Parathyroid adenoma (tissue), 2 donors: ENCODE measurements around the gene SYT11.

Source experiments
- H2AFZ ChIP-seq: fragments of 300-600 bp; sonication (generic); one replicate; pipeline ENCODE4 v1.7.0; 2017; ENCODE audit warnings: antibody characterized with exemption, mild to moderate bottlenecking
- H3K27ac ChIP-seq: fragments of 300-600 bp; sonication (generic); one replicate; pipeline ENCODE4 v1.7.0; 2017
- H3K27me3 ChIP-seq: fragments of 300-600 bp; sonication (generic); one replicate; pipeline ENCODE4 v1.7.0; 2017; ENCODE audit warnings: low read length; ENCODE audit not compliant: control insufficient read depth, insufficient read depth
- H3K36me3 ChIP-seq: fragments of 300-600 bp; sonication (generic); one replicate; pipeline ENCODE4 v1.7.0; 2017; ENCODE audit warnings: low read length; ENCODE audit not compliant: control insufficient read depth, insufficient read depth
- H3K4me1 ChIP-seq: fragments of 300-600 bp; sonication (generic); one replicate; pipeline ENCODE4 v1.7.0; 2017; ENCODE audit warnings: control low read depth
- H3K4me2 ChIP-seq: fragments of 300-600 bp; sonication (generic); one replicate; pipeline ENCODE4 v1.7.0; 2017; ENCODE audit warnings: low read length
- H3K4me3 ChIP-seq: fragments of 300-600 bp; sonication (generic); one replicate; pipeline ENCODE4 v1.7.0; 2017; ENCODE audit warnings: low read depth, low read length
- H3K79me2 ChIP-seq: fragments of 300-600 bp; sonication (generic); one replicate; pipeline ENCODE4 v1.7.0; 2017; ENCODE audit warnings: control low read depth
- H3K9ac ChIP-seq: fragments of 300-600 bp; sonication (generic); one replicate; pipeline ENCODE4 v1.7.0; 2017; ENCODE audit warnings: mild to moderate bottlenecking
- H3K9me3 ChIP-seq: fragments of 300-600 bp; sonication (generic); one replicate; pipeline ENCODE4 v1.7.0; 2017; ENCODE audit warnings: low read length; ENCODE audit not compliant: control insufficient read depth
- CTCF ChIP-seq: fragments of 300-600 bp; sonication (generic); IDR thresholded peaks from one replicate; pipeline ENCODE4 v1.7.0; 2017; ENCODE audit warnings: antibody characterized with exemption, mild to moderate bottlenecking
- donor health status: primary hyperparathyroidism.

SYT11 gene

GRCh38 chr1:155913969-155914757, 54.8 kb downstream of the SYT11 start:
- no peak overlapping the region for H3K4me2 ChIP-seq
- no peak for TF ChIP-seq CTCF
- H3K9me3 ChIP-seq: no peaks in the 10 kb centered on the region
- H3K4me3 ChIP-seq: no peak overlapping the region
- H2AFZ ChIP-seq: no peak overlapping the region
- no peaks in the 10 kb centered on the region for H3K4me1 ChIP-seq
- no peaks in the 10 kb centered on the region for H3K27me3 ChIP-seq
- no peak overlapping the region for H3K9ac ChIP-seq
- no peaks in the 10 kb centered on the region for H3K79me2 ChIP-seq
- H3K27ac ChIP-seq: no peak overlapping the region
- no peaks in the 10 kb centered on the region for H3K36me3 ChIP-seq

- Histone ChIP-seq H3K27ac (no peak overlapping the region), H3K79me2 (no peaks in the 10 kb centered on the region), H3K9ac (no peak overlapping the region), H3K36me3 (no peaks in the 10 kb centered on the region), H3K9me3 (no peaks in the 10 kb centered on the region), H2AFZ (no peak overlapping the region), H3K4me1 (no peaks in the 10 kb centered on the region), H3K4me3 (no peak overlapping the region), H3K4me2 (no peak overlapping the region), H3K27me3 (no peaks in the 10 kb centered on the region)
- TF ChIP-seq CTCF: no peak
These were observed 59.3 kb downstream of the SYT11 start for GRCh38 chr1:155918660-155919059.

- no peaks in the 10 kb centered on the region for H3K36me3 ChIP-seq
- H3K4me3 ChIP-seq: no peak overlapping the region
- no peaks in the 10 kb centered on the region for H3K79me2 ChIP-seq
- no peak overlapping the region for H3K27ac ChIP-seq
- no peaks in the 10 kb centered on the region for H3K27me3 ChIP-seq
- TF ChIP-seq CTCF: no peak
- no peak overlapping the region for H3K9ac ChIP-seq
- H3K9me3 ChIP-seq: no peaks in the 10 kb centered on the region
- H3K4me2 ChIP-seq: no peak overlapping the region
- no peaks in the 10 kb centered on the region for H3K4me1 ChIP-seq
- no peak overlapping the region for H2AFZ ChIP-seq
These were observed 60.4 kb downstream of the SYT11 start for GRCh38 chr1:155919801-155920200.

- TF ChIP-seq CTCF: no peak
- Histone ChIP-seq H3K4me3 (no peak overlapping the region), H2AFZ (no peak overlapping the region), H3K4me1 (no peaks in the 10 kb centered on the region), H3K4me2 (no peak overlapping the region), H3K79me2 (no peaks in the 10 kb centered on the region), H3K27ac (no peak overlapping the region), H3K36me3 (no peaks in the 10 kb centered on the region), H3K9me3 (no peaks in the 10 kb centered on the region), H3K9ac (no peak overlapping the region), H3K27me3 (no peaks in the 10 kb centered on the region)
These were observed 61.4 kb downstream of the SYT11 start for GRCh38 chr1:155920717-155921116.

- Histone ChIP-seq H3K27ac (no peak overlapping the region), H3K36me3 (no peaks in the 10 kb centered on the region), H3K27me3 (no peaks in the 10 kb centered on the region), H2AFZ (no peak overlapping the region), H3K4me3 (no peak overlapping the region), H3K4me2 (no peak overlapping the region), H3K79me2 (no peaks in the 10 kb centered on the region), H3K4me1 (peaks cover 2% of the 10 kb centered on the region), H3K9me3 (no peaks in the 10 kb centered on the region), H3K9ac (no peak overlapping the region)
- TF ChIP-seq CTCF: no peak
These were observed 66.1 kb downstream of the SYT11 start for GRCh38 chr1:155925506-155925905.
